ENCODE results near the gene POLR3K.
"Not testable (repeated sequence)": the region's sequence is repeated elsewhere in the genome, so short reads cannot be mapped to it uniquely, and the experiment has no call there.

POLR3K gene

DNA sequence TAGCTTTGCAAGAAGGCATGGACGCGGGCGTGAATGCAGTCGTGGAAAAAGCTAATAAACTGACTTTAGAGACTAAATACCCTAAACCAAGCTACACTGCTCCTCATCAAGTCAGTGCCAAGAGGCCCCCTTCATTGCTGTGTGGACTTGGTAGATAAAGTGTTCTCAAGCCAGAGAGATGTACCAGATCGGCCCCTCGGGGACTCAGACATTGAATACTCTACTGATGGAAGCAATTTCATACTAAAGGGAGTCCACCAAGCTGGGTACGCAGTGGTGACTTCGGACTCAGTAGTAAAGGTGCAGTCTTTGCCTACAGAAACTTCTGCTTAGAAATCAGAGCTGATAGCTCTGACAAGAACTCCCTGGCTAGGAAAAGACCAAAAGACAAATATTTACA, 8.8 kb downstream of the POLR3K start:
- H3K4me3 ChIP-seq (ENCODE audit: low read depth, low read length): no peak overlapping the region
- TF ChIP-seq POLR2A (IDR thresholded peaks at IDR 0.05; ENCODE audit: extremely low read depth, insufficient read length): no peak
- no peak for TF ChIP-seq MYC (IDR thresholded peaks at IDR 0.05; ENCODE audit: low read depth, low read length)
- TF ChIP-seq, protein P1, sequence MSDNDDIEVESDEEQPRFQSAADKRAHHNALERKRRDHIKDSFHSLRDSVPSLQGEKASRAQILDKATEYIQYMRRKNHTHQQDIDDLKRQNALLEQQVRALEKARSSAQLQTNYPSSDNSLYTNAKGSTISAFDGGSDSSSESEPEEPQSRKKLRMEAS (IDR thresholded peaks at IDR 0.05; ENCODE audit: low read depth, low read length): no peak
- TF ChIP-seq, protein P2, sequence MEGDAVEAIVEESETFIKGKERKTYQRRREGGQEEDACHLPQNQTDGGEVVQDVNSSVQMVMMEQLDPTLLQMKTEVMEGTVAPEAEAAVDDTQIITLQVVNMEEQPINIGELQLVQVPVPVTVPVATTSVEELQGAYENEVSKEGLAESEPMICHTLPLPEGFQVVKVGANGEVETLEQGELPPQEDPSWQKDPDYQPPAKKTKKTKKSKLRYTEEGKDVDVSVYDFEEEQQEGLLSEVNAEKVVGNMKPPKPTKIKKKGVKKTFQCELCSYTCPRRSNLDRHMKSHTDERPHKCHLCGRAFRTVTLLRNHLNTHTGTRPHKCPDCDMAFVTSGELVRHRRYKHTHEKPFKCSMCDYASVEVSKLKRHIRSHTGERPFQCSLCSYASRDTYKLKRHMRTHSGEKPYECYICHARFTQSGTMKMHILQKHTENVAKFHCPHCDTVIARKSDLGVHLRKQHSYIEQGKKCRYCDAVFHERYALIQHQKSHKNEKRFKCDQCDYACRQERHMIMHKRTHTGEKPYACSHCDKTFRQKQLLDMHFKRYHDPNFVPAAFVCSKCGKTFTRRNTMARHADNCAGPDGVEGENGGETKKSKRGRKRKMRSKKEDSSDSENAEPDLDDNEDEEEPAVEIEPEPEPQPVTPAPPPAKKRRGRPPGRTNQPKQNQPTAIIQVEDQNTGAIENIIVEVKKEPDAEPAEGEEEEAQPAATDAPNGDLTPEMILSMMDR (IDR thresholded peaks at IDR 0.05; ENCODE audit: low read depth, low read length): no peak
- DNase-seq (ENCODE audit: low read depth): no peak

DNA sequence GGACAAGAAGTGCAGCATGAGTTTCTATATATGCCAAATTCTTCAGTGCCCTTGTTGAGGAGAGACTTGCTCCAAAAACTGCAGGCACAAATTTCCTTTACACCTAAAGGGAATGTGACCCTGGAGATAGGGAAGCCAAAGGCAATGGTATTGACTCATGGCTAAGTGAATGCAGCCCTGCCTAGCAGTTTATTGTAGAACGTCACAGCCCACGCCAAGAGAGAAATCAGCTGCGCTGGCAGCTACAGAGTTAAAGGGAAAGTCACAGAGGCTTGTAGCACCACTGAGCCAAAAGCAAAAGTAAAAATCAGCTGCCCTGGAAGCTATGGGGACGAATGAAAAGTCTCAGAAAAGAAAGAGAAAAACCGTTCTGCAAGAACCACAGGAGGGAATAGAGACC, 10.1 kb downstream of the POLR3K start:
- no peak overlapping the region for H3K4me3 ChIP-seq (ENCODE audit: low read depth, low read length)
- no peak for TF ChIP-seq POLR2A (IDR thresholded peaks at IDR 0.05; ENCODE audit: extremely low read depth, insufficient read length)
- TF ChIP-seq, protein P1 (IDR thresholded peaks at IDR 0.05; ENCODE audit: low read depth, low read length): no peak
- no peak for DNase-seq (ENCODE audit: low read depth)

DNA sequence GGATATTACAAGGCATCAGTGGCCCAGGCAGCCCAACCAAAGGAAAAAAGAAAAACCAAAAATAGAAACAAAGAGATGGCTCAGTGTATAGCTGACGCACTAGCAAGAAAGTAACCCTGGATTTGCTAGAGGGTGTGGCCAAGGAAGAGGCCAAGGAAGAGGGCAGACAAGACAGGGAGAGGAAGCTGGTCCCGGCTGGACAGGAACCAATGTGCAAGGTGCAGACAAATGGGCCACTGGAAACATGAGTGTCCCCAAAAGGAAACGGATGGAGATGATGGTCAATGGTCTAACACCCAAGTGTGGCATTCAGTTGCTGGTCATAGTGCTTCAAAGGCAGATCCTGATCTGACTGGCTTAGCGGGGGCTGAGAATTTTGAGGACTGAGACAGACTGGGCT, 10.7 kb downstream of the POLR3K start:
- no peak for DNase-seq (ENCODE audit: low read depth)
- TF ChIP-seq, protein P1 (IDR thresholded peaks at IDR 0.05; ENCODE audit: low read depth, low read length): no peak
- TF ChIP-seq, protein P2 (IDR thresholded peaks at IDR 0.05; ENCODE audit: low read depth, low read length): no peak
- TF ChIP-seq MYC (IDR thresholded peaks at IDR 0.05; ENCODE audit: low read depth, low read length) (no peak), POLR2A (IDR thresholded peaks at IDR 0.05; ENCODE audit: extremely low read depth, insufficient read length) (no peak)
- no peak overlapping the region for H3K4me3 ChIP-seq (ENCODE audit: low read depth, low read length)

DNA sequence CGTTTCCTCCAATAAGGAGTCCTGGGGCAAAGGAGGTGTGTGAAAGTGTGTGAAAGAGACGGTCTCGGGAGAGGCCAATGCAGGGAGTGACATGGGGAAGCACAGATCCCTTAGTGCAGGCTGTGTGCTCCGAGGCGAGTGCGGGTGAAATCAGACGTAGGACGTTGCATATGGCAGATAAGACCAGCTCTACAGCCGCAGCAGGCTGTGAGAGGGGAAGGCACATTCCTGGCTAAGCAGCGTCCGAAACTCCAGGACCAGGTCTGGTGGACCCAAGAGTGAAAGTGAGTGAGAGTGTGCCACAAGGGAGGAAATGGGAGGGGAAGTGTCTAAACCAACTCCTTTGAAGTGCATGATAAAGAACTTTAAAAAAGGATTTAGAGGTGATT, 11.3 kb downstream of the POLR3K start:
- DNase-seq (ENCODE audit: low read depth): no peak
- TF ChIP-seq, protein P1 (IDR thresholded peaks at IDR 0.05; ENCODE audit: low read depth, low read length): no peak
- TF ChIP-seq POLR2A (IDR thresholded peaks at IDR 0.05; ENCODE audit: extremely low read depth, insufficient read length) (no peak), MYC (IDR thresholded peaks at IDR 0.05; ENCODE audit: low read depth, low read length) (no peak)
- TF ChIP-seq, protein P2 (IDR thresholded peaks at IDR 0.05; ENCODE audit: low read depth, low read length): no peak
- no peak overlapping the region for H3K4me3 ChIP-seq (ENCODE audit: low read depth, low read length)

DNA sequence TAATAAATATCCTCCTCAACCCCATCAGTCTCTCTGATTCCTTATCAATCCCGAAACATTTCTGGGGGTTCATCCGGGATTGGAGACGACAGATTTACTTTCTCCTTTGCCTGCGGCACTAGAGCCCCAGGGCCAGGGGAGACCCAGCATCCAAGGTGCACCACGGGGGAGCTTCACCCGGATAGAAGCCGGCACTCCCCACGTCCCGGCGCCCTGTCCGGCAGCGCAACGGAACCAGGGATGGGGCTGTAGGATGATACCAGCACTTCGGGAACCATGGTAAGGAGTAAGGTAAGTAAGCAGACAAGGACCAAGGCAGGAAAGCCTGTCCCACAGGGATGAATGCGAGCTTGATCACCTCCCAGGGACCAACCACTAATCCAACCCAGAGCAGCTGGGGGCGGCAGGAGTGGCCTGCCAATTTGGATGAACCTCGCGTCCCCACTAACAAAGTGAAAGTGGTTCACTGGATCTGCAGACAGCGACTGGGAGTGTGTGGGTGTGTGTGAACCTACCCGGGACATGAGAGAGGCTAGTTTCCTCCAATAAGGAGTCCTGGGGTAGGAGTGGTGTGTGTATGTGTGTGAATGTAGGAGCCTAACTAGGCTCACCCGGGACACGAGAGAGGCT, 11.9 kb downstream of the POLR3K start:
- no peak for DNase-seq (ENCODE audit: low read depth)
- no peak overlapping the region for H3K4me3 ChIP-seq (ENCODE audit: low read depth, low read length)
- TF ChIP-seq, protein P1 (IDR thresholded peaks at IDR 0.05; ENCODE audit: low read depth, low read length): no peak
- no peak for TF ChIP-seq POLR2A (IDR thresholded peaks at IDR 0.05; ENCODE audit: extremely low read depth, insufficient read length)
- TF ChIP-seq, protein P2 (IDR thresholded peaks at IDR 0.05; ENCODE audit: low read depth, low read length): no peak
- TF ChIP-seq MYC (IDR thresholded peaks at IDR 0.05; ENCODE audit: low read depth, low read length): no peak

DNA sequence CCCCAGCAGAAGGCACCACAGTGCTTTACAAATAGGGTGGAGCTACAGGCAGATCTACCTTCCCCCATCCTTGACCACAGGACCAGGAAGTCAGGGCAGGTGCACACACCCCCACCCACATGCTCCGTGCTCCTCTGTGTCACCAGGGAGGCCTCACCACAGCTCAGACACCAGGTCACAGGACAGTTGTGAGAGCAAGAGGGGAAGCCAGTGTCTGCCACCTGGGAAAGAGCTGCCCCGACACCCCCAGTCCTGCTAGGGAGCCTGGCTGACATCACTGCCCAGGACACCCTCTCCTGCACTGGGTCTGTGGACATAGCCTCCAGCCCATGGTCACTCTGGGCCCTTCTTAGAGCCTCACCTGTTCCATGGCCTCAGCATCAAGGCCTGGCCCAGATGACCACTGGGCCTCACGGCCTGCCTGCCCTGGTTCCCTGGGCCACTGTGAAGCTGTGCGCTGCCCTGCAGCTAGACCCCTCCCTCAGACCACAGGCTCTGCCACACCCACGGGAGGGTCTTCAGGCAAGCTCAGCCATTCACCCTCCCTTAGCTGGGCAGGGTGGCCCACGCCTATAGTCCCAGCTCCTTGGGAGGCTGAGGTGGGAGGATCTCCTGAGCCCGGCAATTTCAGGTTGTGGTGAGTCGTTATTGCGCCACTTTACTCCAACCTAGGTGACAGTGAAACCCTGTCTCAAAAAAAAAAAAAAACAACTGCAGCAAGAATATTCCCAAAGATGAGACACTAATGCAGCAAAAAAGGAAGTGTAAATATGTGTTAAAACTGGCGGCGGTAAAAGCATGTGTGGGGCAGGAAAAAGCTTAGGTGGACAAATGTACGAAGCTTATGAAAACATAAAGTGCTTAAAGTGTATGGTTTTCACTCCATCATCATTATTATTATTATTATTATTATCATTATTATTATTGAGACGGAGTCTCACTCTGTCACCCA, 14.2 kb downstream of the POLR3K start:
- DNase-seq (ENCODE audit: low read depth): peak; percentile 61
- no peak overlapping the region for H3K4me3 ChIP-seq (ENCODE audit: low read depth, low read length)

DNA sequence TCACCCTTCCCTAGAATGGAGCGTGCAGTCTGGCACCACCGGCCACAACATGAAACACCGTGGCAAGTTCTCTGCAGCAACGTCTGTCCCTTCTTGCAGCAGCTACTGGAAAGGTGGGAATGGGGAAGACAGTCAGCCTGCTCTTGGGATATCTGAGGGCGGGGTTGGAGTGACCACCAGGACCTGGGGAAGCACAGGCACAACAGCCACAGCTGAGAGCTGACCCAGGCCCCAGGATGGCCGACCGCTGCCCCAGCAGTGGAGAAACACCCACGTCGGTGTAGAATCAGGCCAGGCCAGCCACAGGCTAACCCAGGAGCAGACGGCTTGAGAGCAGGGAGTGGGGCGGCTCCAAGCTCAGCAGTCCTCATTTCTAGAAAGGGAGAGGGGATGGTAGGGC, 15.2 kb downstream of the POLR3K start:
- DNase-seq (ENCODE audit: low read depth): not testable (repeated sequence)

More for the DNA sequence above, 14.2 kb downstream of the POLR3K start:
- TF ChIP-seq, protein P1 (IDR thresholded peaks at IDR 0.05; ENCODE audit: low read depth, low read length): peak; percentile 43; the same call in 1 of the 2 replicates
- TF ChIP-seq, protein P2 (IDR thresholded peaks at IDR 0.05; ENCODE audit: low read depth, low read length): no peak
- TF ChIP-seq POLR2A (IDR thresholded peaks at IDR 0.05; ENCODE audit: extremely low read depth, insufficient read length) (no peak), MYC (IDR thresholded peaks at IDR 0.05; ENCODE audit: low read depth, low read length) (no peak)

More for the DNA sequence above, 15.2 kb downstream of the POLR3K start:
- not testable (repeated sequence) for H3K4me3 ChIP-seq (ENCODE audit: low read depth, low read length)

All from NB4 (cell line).